IPS-20b (cell line): ENCODE measurements around the gene KCTD12.
A peak's percentile ranks its signal among the peaks of the same experiment; 100 is the strongest.
"Not testable (repeated sequence)": the region's sequence is repeated elsewhere in the genome, so short reads cannot be mapped to it uniquely, and the experiment has no call there.

Source experiments
- H3K27ac ChIP-seq: one replicate; pipeline ENCODE4 v1.5.1; 2013; ENCODE audit warnings: low read length
- H3K27me3 ChIP-seq: 2 replicates; pipeline ENCODE4 v1.6.1; 2013; ENCODE audit warnings: mild to moderate bottlenecking, low read length, inconsistent platforms; ENCODE audit not compliant: insufficient read depth
- H3K36me3 ChIP-seq: 2 replicates; pipeline ENCODE4 v1.6.1; 2013; ENCODE audit warnings: low read depth, mild to moderate bottlenecking, inconsistent platforms, low read length, moderate library complexity; ENCODE audit not compliant: insufficient read depth
- H3K4me1 ChIP-seq: 2 replicates; pipeline ENCODE4 v1.6.1; 2013; ENCODE audit warnings: mild to moderate bottlenecking, control low read depth, inconsistent platforms, low read length, moderate library complexity; ENCODE audit not compliant: insufficient read depth
- H3K4me3 ChIP-seq: 2 replicates; pipeline ENCODE4 v1.5.1; 2013; ENCODE audit warnings: mild to moderate bottlenecking, low read length, inconsistent platforms
- H3K9ac ChIP-seq: 2 replicates; pipeline ENCODE4 v1.6.1; 2013; ENCODE audit warnings: low read depth, mild to moderate bottlenecking, inconsistent platforms, low read length, moderate library complexity
- H3K9me3 ChIP-seq: 2 replicates; pipeline ENCODE4 v1.6.1; 2013; ENCODE audit warnings: mild to moderate bottlenecking, low read depth, low read length, inconsistent platforms; ENCODE audit not compliant: insufficient read depth

Gene KCTD12

DNA sequence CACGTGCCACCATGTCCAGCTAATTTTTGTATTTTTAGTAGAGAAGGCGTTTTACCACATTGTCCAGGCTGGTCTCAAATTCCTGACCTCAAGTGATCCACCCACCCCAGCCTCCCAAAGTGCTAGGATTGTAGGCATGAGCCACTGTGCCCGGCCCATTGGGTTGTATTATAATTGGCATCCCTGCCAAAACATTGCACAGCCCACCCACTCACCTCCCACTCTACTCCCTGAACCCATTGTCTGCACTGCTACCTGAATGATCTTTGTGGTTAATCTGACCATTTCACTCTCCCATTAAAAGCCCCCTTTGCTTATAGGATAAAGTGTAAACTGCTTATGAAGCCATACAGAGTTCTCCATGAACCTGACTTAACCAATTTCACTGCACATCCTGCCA lies 26.3 kb upstream of the KCTD12 start:
- H3K9me3 ChIP-seq = no peaks in the 10 kb centered on the region
- H3K36me3 ChIP-seq = no peaks in the 10 kb centered on the region
- H3K4me3 ChIP-seq = no peak overlapping the region
- H3K27me3 ChIP-seq = no peaks in the 10 kb centered on the region
- no peak overlapping the region for H3K27ac ChIP-seq
- H3K9ac ChIP-seq = no peak overlapping the region
- H3K4me1 ChIP-seq = no peaks in the 10 kb centered on the region

- Histone ChIP-seq H3K36me3 (no peaks in the 10 kb centered on the region), H3K4me3 (no peak overlapping the region), H3K9ac (no peak overlapping the region), H3K27me3 (no peaks in the 10 kb centered on the region), H3K27ac (no peak overlapping the region), H3K9me3 (peaks cover 3% of the 10 kb centered on the region; the same call in 1 of the 2 replicates), H3K4me1 (no peaks in the 10 kb centered on the region)
Observed at GRCh38 chr13:76904507-76904906, 18.3 kb upstream of the KCTD12 start.

GRCh38 chr13:76903544-76904162 lies 17.4 kb upstream of the KCTD12 start:
- Histone ChIP-seq H3K27me3 (no peaks in the 10 kb centered on the region), H3K36me3 (no peaks in the 10 kb centered on the region), H3K27ac (no peak overlapping the region), H3K9me3 (peaks cover 9% of the 10 kb centered on the region; the same call in 1 of the 2 replicates), H3K9ac (no peak overlapping the region), H3K4me1 (no peaks in the 10 kb centered on the region), H3K4me3 (no peak overlapping the region)

DNA sequence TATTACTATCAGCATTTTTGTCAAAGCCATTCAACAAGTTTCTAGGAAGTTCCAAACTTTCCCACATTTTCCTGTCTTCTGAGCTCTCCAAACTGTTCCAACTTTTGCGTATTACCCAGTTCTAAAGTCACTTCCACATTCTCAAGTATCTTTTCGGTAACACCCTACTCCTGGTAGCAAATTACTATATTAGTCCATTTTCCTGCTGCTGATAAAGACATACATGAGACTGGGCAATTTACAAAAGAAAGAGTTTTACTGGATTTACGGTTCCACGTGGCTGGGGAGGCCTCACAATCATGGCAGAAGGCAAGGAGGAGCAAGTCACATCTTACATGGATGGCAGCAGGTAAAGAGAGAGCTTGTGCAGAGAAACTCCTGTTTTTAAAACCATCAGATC lies 12.9 kb upstream of the KCTD12 start:
- not testable (repeated sequence) for H3K4me3 ChIP-seq, H3K36me3 ChIP-seq, H3K9me3 ChIP-seq, H3K27ac ChIP-seq, H3K27me3 ChIP-seq, H3K4me1 ChIP-seq, H3K9ac ChIP-seq

- H3K9ac ChIP-seq, H3K27me3 ChIP-seq, H3K4me1 ChIP-seq, H3K9me3 ChIP-seq, H3K36me3 ChIP-seq, H3K27ac ChIP-seq, H3K4me3 ChIP-seq: not testable (repeated sequence)
Observed at GRCh38 chr13:76897171-76897570, 11.0 kb upstream of the KCTD12 start.

- H3K4me1 ChIP-seq = no peaks in the 10 kb centered on the region
- no peaks in the 10 kb centered on the region for H3K36me3 ChIP-seq
- H3K27ac ChIP-seq = no peak overlapping the region
- H3K4me3 ChIP-seq = no peak overlapping the region
- H3K9ac ChIP-seq = no peak overlapping the region
- H3K9me3 ChIP-seq = peaks cover 7% of the 10 kb centered on the region; the same call in 1 of the 2 replicates
- H3K27me3 ChIP-seq = peaks cover 27% of the 10 kb centered on the region
Observed at GRCh38 chr13:76894401-76895110, 8.4 kb upstream of the KCTD12 start.

DNA sequence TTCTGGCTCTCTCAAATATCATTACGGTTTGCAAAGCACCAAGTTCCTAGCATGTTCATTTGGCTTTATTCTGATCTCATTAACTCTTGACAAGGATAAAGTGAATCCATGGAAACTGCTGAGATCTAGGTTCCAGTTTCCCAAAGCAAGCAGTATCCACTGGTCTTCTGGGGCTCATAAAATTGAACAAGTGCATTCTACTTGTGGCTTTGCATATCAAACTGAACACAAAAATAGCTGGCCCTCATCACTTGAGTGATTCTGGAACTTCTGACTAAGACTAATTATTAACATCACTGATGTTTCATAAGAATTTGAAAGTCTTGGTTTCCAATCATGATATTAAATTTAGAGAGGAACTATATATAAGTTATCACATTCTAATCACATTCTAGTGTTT lies 6.3 kb upstream of the KCTD12 start:
- Histone ChIP-seq H3K9ac (no peak overlapping the region), H3K27me3 (peaks cover 47% of the 10 kb centered on the region), H3K27ac (no peak overlapping the region), H3K4me3 (no peak overlapping the region), H3K36me3 (no peaks in the 10 kb centered on the region), H3K9me3 (no peaks in the 10 kb centered on the region), H3K4me1 (no peaks in the 10 kb centered on the region)

DNA sequence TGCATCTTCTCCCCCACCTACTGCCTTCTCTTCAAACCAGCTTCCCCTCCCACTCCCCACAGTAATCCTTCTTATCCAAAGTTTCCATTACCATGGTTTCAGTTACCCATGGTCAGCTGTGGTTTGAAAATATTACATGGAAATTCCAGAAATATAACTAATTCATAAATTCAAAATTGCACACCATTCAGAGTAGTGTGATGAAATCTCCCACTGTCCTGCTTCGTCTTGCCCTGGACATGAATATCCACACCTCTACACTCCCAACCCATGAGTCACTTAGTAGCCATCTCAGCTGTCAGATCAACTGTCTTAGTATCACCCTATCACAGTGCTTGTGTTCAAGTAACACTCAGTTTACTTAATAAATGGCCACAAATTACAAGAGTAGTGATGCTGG lies 3.8 kb upstream of the KCTD12 start:
- H3K4me1 ChIP-seq = no peaks in the 10 kb centered on the region
- no peak overlapping the region for H3K27ac ChIP-seq
- no peaks in the 10 kb centered on the region for H3K36me3 ChIP-seq
- no peak overlapping the region for H3K9ac ChIP-seq
- peaks cover 67% of the 10 kb centered on the region for H3K27me3 ChIP-seq
- H3K9me3 ChIP-seq = no peaks in the 10 kb centered on the region
- no peak overlapping the region for H3K4me3 ChIP-seq

GRCh38 chr13:76889254-76889653 lies 3.0 kb upstream of the KCTD12 start:
- Histone ChIP-seq H3K27me3 (peaks cover 75% of the 10 kb centered on the region), H3K9me3 (no peaks in the 10 kb centered on the region), H3K27ac (no peak overlapping the region)

GRCh38 chr13:76888421-76888820 lies 2.2 kb upstream of the KCTD12 start:
- Histone ChIP-seq H3K27ac (no peak overlapping the region), H3K36me3 (no peaks in the 10 kb centered on the region), H3K4me1 (peaks cover 6% of the 10 kb centered on the region; the same call in 1 of the 2 replicates), H3K9ac (no peak overlapping the region), H3K4me3 (no peak overlapping the region), H3K27me3 (peaks cover 83% of the 10 kb centered on the region), H3K9me3 (no peaks in the 10 kb centered on the region)

More at GRCh38 chr13:76889254-76889653, 3.0 kb upstream of the KCTD12 start:
- Histone ChIP-seq H3K36me3 (no peaks in the 10 kb centered on the region), H3K4me3 (no peak overlapping the region), H3K9ac (no peak overlapping the region), H3K4me1 (peaks cover 6% of the 10 kb centered on the region; the same call in 1 of the 2 replicates)

GRCh38 chr13:76887076-76887563 lies 915 bp upstream of the KCTD12 start:
- H3K36me3 ChIP-seq = no peaks in the 10 kb centered on the region
- H3K4me3 ChIP-seq = peak overlapping the region; percentile 72
- no peak overlapping the region for H3K27ac ChIP-seq
- peaks cover 80% of the 10 kb centered on the region for H3K27me3 ChIP-seq
- peaks cover 6% of the 10 kb centered on the region; the same call in 1 of the 2 replicates for H3K4me1 ChIP-seq
- H3K9ac ChIP-seq = peak overlapping the region; percentile 7; the same call in 1 of the 2 replicates
- no peaks in the 10 kb centered on the region for H3K9me3 ChIP-seq

DNA sequence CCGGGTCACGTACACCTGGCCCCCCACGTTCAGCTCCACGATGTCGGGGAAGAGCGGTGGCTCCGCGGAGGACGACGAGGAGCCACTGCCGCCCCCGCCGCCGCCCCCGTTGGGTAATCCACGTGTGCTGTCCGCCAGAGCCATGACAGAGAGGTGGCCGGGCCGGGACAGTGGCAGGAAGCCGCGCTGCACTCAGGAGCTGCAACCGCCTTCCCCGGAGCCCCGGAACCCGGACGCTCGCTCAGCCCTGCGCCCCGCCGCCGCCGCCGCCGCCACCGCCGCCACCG lies 257 bp downstream of the KCTD12 start:
- Histone ChIP-seq H3K9me3 (no peaks in the 10 kb centered on the region), H3K27ac (no peak overlapping the region), H3K4me1 (peaks cover 6% of the 10 kb centered on the region; the same call in 1 of the 2 replicates), H3K4me3 (peak overlapping the region; percentile 68), H3K36me3 (no peaks in the 10 kb centered on the region), H3K9ac (no peak overlapping the region), H3K27me3 (peaks cover 74% of the 10 kb centered on the region)
